NB4 (cell line): ENCODE measurements around the gene GAB2.

Experiments used
- DNase-seq: peaks from one replicate; pipeline ENCODE4 v3.0.0; 2010; ENCODE audit warnings: low read depth
- H3K4me3 ChIP-seq: one replicate; pipeline ENCODE4 v1.5.1; 2011; ENCODE audit warnings: mild to moderate bottlenecking, low read depth, low read length, moderate library complexity
- CTCF ChIP-seq: IDR thresholded peaks from one replicate; pipeline ENCODE4 v1.5.1; 2012; ENCODE audit warnings: low read depth, low read length
- MAX ChIP-seq: IDR thresholded peaks from 2 replicates; pipeline ENCODE4 v1.6.1; 2011; ENCODE audit warnings: low read depth, low read length
- MYC ChIP-seq: IDR thresholded peaks from 2 replicates; pipeline ENCODE4 v1.6.1; 2011; ENCODE audit warnings: low read depth, low read length
- POLR2A ChIP-seq: IDR thresholded peaks from 2 replicates; pipeline ENCODE4 v1.6.1; 2011; ENCODE audit warnings: mild to moderate bottlenecking; ENCODE audit not compliant: insufficient read length; ENCODE audit errors: extremely low read depth

The GAB2 gene

GRCh38 chr11:78331711-78332110, 85.9 kb downstream of the GAB2 start:
- DNase-seq, result no peak
- no peak overlapping the region for H3K4me3 ChIP-seq
- TF ChIP-seq POLR2A (no peak), MAX (no peak), MYC (no peak), CTCF (no peak)

GRCh38 chr11:78330361-78330760, 87.3 kb downstream of the GAB2 start:
- no peak for DNase-seq
- TF ChIP-seq MYC (no peak), CTCF (no peak), POLR2A (no peak), MAX (no peak)

GRCh38 chr11:78327945-78328344, 89.7 kb downstream of the GAB2 start:
- TF ChIP-seq CTCF (no peak), MYC (no peak), MAX (no peak), POLR2A (no peak)
- no peak overlapping the region for H3K4me3 ChIP-seq
- no peak for DNase-seq

More at GRCh38 chr11:78330361-78330760, 87.3 kb downstream of the GAB2 start:
- H3K4me3 ChIP-seq, result no peak overlapping the region

GRCh38 chr11:78325274-78325781, 92.3 kb downstream of the GAB2 start:
- H3K4me3 ChIP-seq, result no peak overlapping the region
- peak; percentile 39 for DNase-seq
- TF ChIP-seq MAX (peak; percentile 65), MYC (peak; percentile 33; the same call in 1 of the 2 replicates), POLR2A (no peak)

- no peak overlapping the region for H3K4me3 ChIP-seq
- TF ChIP-seq POLR2A, result no peak
- TF ChIP-seq MYC, result no peak
- no peak for TF ChIP-seq CTCF
- TF ChIP-seq MAX, result no peak
- no peak for DNase-seq
Measured at GRCh38 chr11:78323363-78323762, 94.3 kb downstream of the GAB2 start.

- H3K4me3 ChIP-seq, result no peak overlapping the region
- TF ChIP-seq POLR2A, result no peak
- no peak for TF ChIP-seq MYC
- TF ChIP-seq CTCF, result no peak
- no peak for TF ChIP-seq MAX
- no peak for DNase-seq
Measured at GRCh38 chr11:78319453-78319955, 98.1 kb downstream of the GAB2 start.
